GM19463 (cell line): ENCODE results near the gene KMT2C.
"Not testable (repeated sequence)": the region's sequence is repeated elsewhere in the genome, so short reads cannot be mapped to it uniquely, and the experiment has no call there.

Experiments used
- ATAC-seq: cut with Tn5 transposase; IDR thresholded peaks from one replicate; pipeline ENCODE4 v1.9.1; 2021; ENCODE audit warnings: mild to moderate bottlenecking, moderate library complexity; ENCODE audit not compliant: unreplicated experiment

Gene KMT2C

GRCh38 chr7:152363798-152364197 is 72.0 kb downstream of the KMT2C start:
- ATAC-seq: no peak

GRCh38 chr7:152362128-152362926 is 73.5 kb downstream of the KMT2C start:
- ATAC-seq: no peak

GRCh38 chr7:152355474-152356057 is 80.2 kb downstream of the KMT2C start:
- ATAC-seq: peak; percentile 57

GRCh38 chr7:152354061-152354460 is 81.7 kb downstream of the KMT2C start:
- ATAC-seq: no peak

GRCh38 chr7:152353281-152353680 is 82.5 kb downstream of the KMT2C start:
- not testable (repeated sequence) for ATAC-seq

GRCh38 chr7:152351747-152352146 is 84.1 kb downstream of the KMT2C start:
- not testable (repeated sequence) for ATAC-seq

- no peak for ATAC-seq
Measured at GRCh38 chr7:152351168-152351567, 84.6 kb downstream of the KMT2C start.

- no peak for ATAC-seq
Measured at GRCh38 chr7:152347888-152348287, 87.9 kb downstream of the KMT2C start.

GRCh38 chr7:152344253-152344652 is 91.5 kb downstream of the KMT2C start:
- ATAC-seq: no peak

GRCh38 chr7:152342796-152343195 is 93.0 kb downstream of the KMT2C start:
- no peak for ATAC-seq

GRCh38 chr7:152341914-152342236 is 93.9 kb downstream of the KMT2C start:
- no peak for ATAC-seq

- peak; percentile 67 for ATAC-seq
Measured at GRCh38 chr7:152341039-152341913, 94.5 kb downstream of the KMT2C start.

- ATAC-seq: no peak
Measured at GRCh38 chr7:152340161-152340560, 95.6 kb downstream of the KMT2C start.

GRCh38 chr7:152338561-152338960 is 97.2 kb downstream of the KMT2C start:
- ATAC-seq: no peak

- peak; percentile 63 for ATAC-seq
Measured at GRCh38 chr7:152336754-152337368, 98.9 kb downstream of the KMT2C start.

- ATAC-seq: no peak
Measured at GRCh38 chr7:152335900-152336571, 99.8 kb downstream of the KMT2C start.

- ATAC-seq: no peak
Measured at GRCh38 chr7:152333134-152333533, 102.7 kb downstream of the KMT2C start.

- no peak for ATAC-seq
Measured at GRCh38 chr7:152330827-152331226, 105.0 kb downstream of the KMT2C start.

GRCh38 chr7:152329469-152329868 is 106.3 kb downstream of the KMT2C start:
- ATAC-seq: no peak

GRCh38 chr7:152328234-152328633 is 107.6 kb downstream of the KMT2C start:
- no peak for ATAC-seq

GRCh38 chr7:152315845-152316244 is 120.0 kb downstream of the KMT2C start:
- ATAC-seq: no peak
